Measurements from ENCODE around the gene KIF19.

The KIF19 gene

GRCh38 chr17:74383141-74383540 is 57.1 kb downstream of the KIF19 start:
- no peak for DNase-seq (ENCODE audit: low read depth)
- H3K4me3 ChIP-seq (ENCODE audit: control insufficient read depth, low read depth, low read length): no peak overlapping the region
- TF ChIP-seq, protein P1, sequence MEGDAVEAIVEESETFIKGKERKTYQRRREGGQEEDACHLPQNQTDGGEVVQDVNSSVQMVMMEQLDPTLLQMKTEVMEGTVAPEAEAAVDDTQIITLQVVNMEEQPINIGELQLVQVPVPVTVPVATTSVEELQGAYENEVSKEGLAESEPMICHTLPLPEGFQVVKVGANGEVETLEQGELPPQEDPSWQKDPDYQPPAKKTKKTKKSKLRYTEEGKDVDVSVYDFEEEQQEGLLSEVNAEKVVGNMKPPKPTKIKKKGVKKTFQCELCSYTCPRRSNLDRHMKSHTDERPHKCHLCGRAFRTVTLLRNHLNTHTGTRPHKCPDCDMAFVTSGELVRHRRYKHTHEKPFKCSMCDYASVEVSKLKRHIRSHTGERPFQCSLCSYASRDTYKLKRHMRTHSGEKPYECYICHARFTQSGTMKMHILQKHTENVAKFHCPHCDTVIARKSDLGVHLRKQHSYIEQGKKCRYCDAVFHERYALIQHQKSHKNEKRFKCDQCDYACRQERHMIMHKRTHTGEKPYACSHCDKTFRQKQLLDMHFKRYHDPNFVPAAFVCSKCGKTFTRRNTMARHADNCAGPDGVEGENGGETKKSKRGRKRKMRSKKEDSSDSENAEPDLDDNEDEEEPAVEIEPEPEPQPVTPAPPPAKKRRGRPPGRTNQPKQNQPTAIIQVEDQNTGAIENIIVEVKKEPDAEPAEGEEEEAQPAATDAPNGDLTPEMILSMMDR (IDR thresholded peaks at IDR 0.05; ENCODE audit: control insufficient read depth, insufficient read depth, low read depth, low read length, missing control alignments): no peak

- no peak overlapping the region for H3K4me3 ChIP-seq (ENCODE audit: control insufficient read depth, low read depth, low read length)
- TF ChIP-seq, protein P1 (IDR thresholded peaks at IDR 0.05; ENCODE audit: control insufficient read depth, insufficient read depth, low read depth, low read length, missing control alignments): no peak
- no peak for DNase-seq (ENCODE audit: low read depth)
Observed at GRCh38 chr17:74385201-74385600, 59.2 kb downstream of the KIF19 start.

DNA sequence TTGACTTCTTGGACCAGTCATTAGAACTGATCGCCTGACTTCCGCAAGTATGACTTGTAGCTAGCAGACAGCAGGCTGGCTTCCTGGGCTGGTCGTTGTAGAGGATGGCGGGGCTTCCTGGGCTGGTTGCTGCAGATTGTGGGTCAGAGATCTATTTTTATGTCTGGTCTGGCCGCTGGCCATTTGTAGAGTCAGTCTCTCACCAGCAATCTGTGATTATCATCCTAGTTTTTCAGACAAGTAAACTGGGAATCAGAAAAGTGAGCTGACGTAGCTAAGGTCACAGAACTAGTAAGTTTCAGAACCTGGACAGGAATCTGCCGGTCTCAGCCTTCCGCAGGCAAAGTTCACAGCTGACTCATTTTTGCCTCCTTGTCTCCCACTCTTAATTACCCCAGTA is 60.4 kb downstream of the KIF19 start:
- H3K4me3 ChIP-seq (ENCODE audit: control insufficient read depth, low read depth, low read length): no peak overlapping the region
- DNase-seq (ENCODE audit: low read depth): no peak
- TF ChIP-seq, protein P1 (IDR thresholded peaks at IDR 0.05; ENCODE audit: control insufficient read depth, insufficient read depth, low read depth, low read length, missing control alignments): no peak

- H3K4me3 ChIP-seq (ENCODE audit: control insufficient read depth, low read depth, low read length): no peak overlapping the region
- no peak for DNase-seq (ENCODE audit: low read depth)
- TF ChIP-seq, protein P1 (IDR thresholded peaks at IDR 0.05; ENCODE audit: control insufficient read depth, insufficient read depth, low read depth, low read length, missing control alignments): no peak
Observed at GRCh38 chr17:74387365-74388218, 61.6 kb downstream of the KIF19 start.

GRCh38 chr17:74389084-74389753 is 63.2 kb downstream of the KIF19 start:
- no peak for DNase-seq (ENCODE audit: low read depth)
- TF ChIP-seq, protein P1 (IDR thresholded peaks at IDR 0.05; ENCODE audit: control insufficient read depth, insufficient read depth, low read depth, low read length, missing control alignments): no peak
- no peak overlapping the region for H3K4me3 ChIP-seq (ENCODE audit: control insufficient read depth, low read depth, low read length)

GRCh38 chr17:74389937-74390679 is 64.1 kb downstream of the KIF19 start:
- H3K4me3 ChIP-seq (ENCODE audit: control insufficient read depth, low read depth, low read length): no peak overlapping the region
- DNase-seq (ENCODE audit: low read depth): no peak
- TF ChIP-seq, protein P1 (IDR thresholded peaks at IDR 0.05; ENCODE audit: control insufficient read depth, insufficient read depth, low read depth, low read length, missing control alignments): no peak
